NT2/D1 (cell line): Measurements from ENCODE around the gene CDK14.

ENCODE experiments used
- SUZ12 ChIP-seq: IDR thresholded peaks from 2 replicates; pipeline ENCODE4 v1.6.1; 2011; ENCODE audit not compliant: insufficient read length, insufficient read depth; ENCODE audit errors: extremely low read depth
- YY1 ChIP-seq: IDR thresholded peaks from 2 replicates; pipeline ENCODE4 v1.6.1; 2011; ENCODE audit not compliant: insufficient read length, insufficient read depth
- ZNF274 ChIP-seq: IDR thresholded peaks from 2 replicates; pipeline ENCODE4 v1.6.1; 2011; ENCODE audit warnings: mild to moderate bottlenecking, low read depth, low read length

GRCh38 chr7:90617442-90617841 lies 21.3 kb downstream of the CDK14 start:
- no peak for TF ChIP-seq SUZ12
- TF ChIP-seq ZNF274 = no peak
- no peak for TF ChIP-seq YY1
